Erythroblast (primary cell): ENCODE data around the gene VNN1.

Experiments
- GATA1 ChIP-seq: IDR thresholded peaks from 2 replicates; pipeline ENCODE4 v1.6.1; 2011; ENCODE audit warnings: low read depth, mild to moderate bottlenecking, control low read depth, low read length, moderate library complexity
- POLR2A ChIP-seq: IDR thresholded peaks from 2 replicates; pipeline ENCODE4 v1.6.1; 2011; ENCODE audit warnings: mild to moderate bottlenecking, low read length

DNA sequence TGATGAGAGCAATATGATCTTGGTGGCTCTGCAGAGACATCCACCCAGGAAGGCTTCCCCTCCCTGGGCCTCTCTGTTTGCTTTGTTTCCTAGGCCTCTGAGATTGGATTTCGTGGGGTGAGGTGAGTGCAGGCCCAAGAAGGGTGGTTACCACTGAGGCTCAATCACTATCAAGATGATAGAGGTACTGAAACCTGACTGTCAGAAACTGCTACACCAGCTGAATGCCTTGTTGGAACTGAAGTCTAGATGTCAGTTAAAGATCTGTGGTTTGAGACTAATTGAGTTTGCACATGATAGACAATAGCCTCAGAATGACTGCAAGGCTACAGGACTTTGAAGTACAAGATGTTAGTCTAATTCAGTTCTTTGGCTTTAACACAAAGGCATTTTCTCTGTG lies 15.2 kb downstream of the VNN1 start:
- TF ChIP-seq POLR2A: no peak
- TF ChIP-seq GATA1: no peak
